DND-41 (cell line): ENCODE results near the gene SETBP1.
A peak's percentile ranks its signal among the peaks of the same experiment; 100 is the strongest.

Source experiments
- ATAC-seq: fragments of 200-7000 bp; cut with Tn5 transposase; 3 replicates; pipeline ENCODE4 v1.9.1; 2021; ENCODE audit warnings: low read depth; ENCODE audit not compliant: insufficient read depth
- DNase-seq: peaks from one replicate; pipeline ENCODE4 v3.0.0-alpha.2; 2020
- H2AFZ ChIP-seq: 2 replicates; pipeline ENCODE4 v1.6.0; 2012; ENCODE audit warnings: low read depth, low read length
- H3K27ac ChIP-seq: 2 replicates; pipeline ENCODE4 v1.5.1; 2012; ENCODE audit warnings: low read length, inconsistent platforms
- H3K27me3 ChIP-seq: fragments of 200-600 bp; sonication (generic); 2 replicates; pipeline ENCODE4 v1.6.0; 2012; ENCODE audit warnings: low read length, mild to moderate bottlenecking, inconsistent platforms; ENCODE audit not compliant: insufficient read depth, poor library complexity
- H3K36me3 ChIP-seq: 2 replicates; pipeline ENCODE4 v1.5.1; 2012; ENCODE audit warnings: low read length, inconsistent platforms; ENCODE audit not compliant: insufficient read depth
- H3K4me1 ChIP-seq: 2 replicates; pipeline ENCODE4 v1.5.1; 2012; ENCODE audit warnings: mild to moderate bottlenecking, low read length; ENCODE audit not compliant: insufficient read depth
- H3K4me2 ChIP-seq: 2 replicates; pipeline ENCODE4 v1.6.0; 2012; ENCODE audit warnings: mild to moderate bottlenecking, moderate library complexity, low read length, inconsistent platforms; ENCODE audit not compliant: insufficient read depth
- H3K4me3 ChIP-seq, 2 experiments: fragments of 200-600 bp in 1 of 2; shearing (Covaris generic) in 1 of 2; 2 replicates each; pipeline ENCODE4 v1.5.1; 2012 to 2016; ENCODE audit warnings: inconsistent platforms in 2 of 2, low read length in 2 of 2, mild to moderate bottlenecking in 2 of 2, low read depth in 1 of 2, moderate library complexity in 1 of 2
- H3K79me2 ChIP-seq: 2 replicates; pipeline ENCODE4 v1.6.0; 2012; ENCODE audit warnings: low read length, inconsistent platforms; ENCODE audit not compliant: insufficient read depth
- H3K9ac ChIP-seq: 2 replicates; pipeline ENCODE4 v1.6.0; 2012; ENCODE audit warnings: low read depth, mild to moderate bottlenecking, inconsistent platforms, low read length, moderate library complexity
- H3K9me3 ChIP-seq: 2 replicates; pipeline ENCODE4 v1.5.1; 2012; ENCODE audit warnings: low read length, moderate library complexity, mild to moderate bottlenecking, inconsistent platforms; ENCODE audit not compliant: insufficient read depth, severe bottlenecking
- H4K20me1 ChIP-seq: 2 replicates; pipeline ENCODE4 v1.6.0; 2012; ENCODE audit warnings: low read length; ENCODE audit not compliant: insufficient read depth
- CTCF ChIP-seq: IDR thresholded peaks from 2 replicates; pipeline ENCODE4 v1.5.1; 2012; ENCODE audit warnings: borderline replicate concordance, low read length, moderate library complexity, mild to moderate bottlenecking; ENCODE audit not compliant: poor library complexity, severe bottlenecking; ENCODE audit errors: extremely low read depth
- EZH2 ChIP-seq: IDR thresholded peaks from 3 replicates; pipeline ENCODE4 v1.6.1; 2012; ENCODE audit warnings: borderline replicate concordance, low read depth, mild to moderate bottlenecking, moderate library complexity, low read length, inconsistent platforms; ENCODE audit not compliant: severe bottlenecking

Gene SETBP1

GRCh38 chr18:44682201-44682870 is 1.6 kb downstream of the SETBP1 start:
- Histone ChIP-seq H4K20me1 (no peaks in the 10 kb centered on the region), H3K79me2 (no peaks in the 10 kb centered on the region), H3K4me1 (peaks cover 39% of the 10 kb centered on the region), H3K9ac (no peak overlapping the region), H3K27ac (no peak overlapping the region), H2AFZ (no peak overlapping the region), H3K27me3 (peaks cover 33% of the 10 kb centered on the region), H3K36me3 (no peaks in the 10 kb centered on the region), H3K4me3 (no peak overlapping the region), H3K4me2 (0 out of 2 replicates have a peak overlapping the region, but pooled peaks have one; percentile 80), H3K9me3 (no peaks in the 10 kb centered on the region)
- TF ChIP-seq CTCF (no peak), EZH2 (no peak)
- ATAC-seq (no peak), DNase-seq (no peak)

GRCh38 chr18:44682871-44683221 is 2.2 kb downstream of the SETBP1 start:
- Histone ChIP-seq H3K27ac (no peak overlapping the region), H3K27me3 (peaks cover 33% of the 10 kb centered on the region), H3K79me2 (no peaks in the 10 kb centered on the region), H3K4me2 (no peak overlapping the region), H3K4me3 (no peak overlapping the region), H3K9me3 (no peaks in the 10 kb centered on the region), H3K36me3 (no peaks in the 10 kb centered on the region), H3K9ac (no peak overlapping the region), H3K4me1 (peaks cover 44% of the 10 kb centered on the region), H2AFZ (no peak overlapping the region), H4K20me1 (no peaks in the 10 kb centered on the region)
- DNase-seq = no peak
- ATAC-seq = no peak
- TF ChIP-seq CTCF (no peak), EZH2 (no peak)

- H3K79me2 ChIP-seq = no peaks in the 10 kb centered on the region
- no peak overlapping the region for H3K27ac ChIP-seq
- H4K20me1 ChIP-seq = no peaks in the 10 kb centered on the region
- H3K27me3 ChIP-seq = peaks cover 33% of the 10 kb centered on the region
- DNase-seq (no peak), ATAC-seq (no peak)
- H3K9ac ChIP-seq = no peak overlapping the region
- H3K4me2 ChIP-seq = no peak overlapping the region
- no peak overlapping the region for H3K4me3 ChIP-seq
- no peak for TF ChIP-seq CTCF
- no peak for TF ChIP-seq EZH2
- no peak overlapping the region for H2AFZ ChIP-seq
- no peaks in the 10 kb centered on the region for H3K36me3 ChIP-seq
- H3K9me3 ChIP-seq = no peaks in the 10 kb centered on the region
- H3K4me1 ChIP-seq = peaks cover 42% of the 10 kb centered on the region
Observed at GRCh38 chr18:44683556-44683955, 2.9 kb downstream of the SETBP1 start.

GRCh38 chr18:44685296-44685695 is 4.6 kb downstream of the SETBP1 start:
- ATAC-seq (no peak), DNase-seq (no peak)
- Histone ChIP-seq H3K9me3 (no peaks in the 10 kb centered on the region), H3K4me3 (no peak overlapping the region), H2AFZ (no peak overlapping the region), H3K36me3 (no peaks in the 10 kb centered on the region), H3K27me3 (peaks cover 26% of the 10 kb centered on the region), H3K4me2 (no peak overlapping the region), H4K20me1 (no peaks in the 10 kb centered on the region), H3K4me1 (peaks cover 38% of the 10 kb centered on the region), H3K9ac (no peak overlapping the region), H3K79me2 (no peaks in the 10 kb centered on the region), H3K27ac (no peak overlapping the region)
- TF ChIP-seq CTCF (no peak), EZH2 (no peak)
